Karpas-422 (cell line): ENCODE measurements around the gene SPOCK1. TPM values are rescaled to one million over a fixed set of nuclear protein-coding genes. Genes with fewer than 3 reads are reported as not detected.

ENCODE experiments used
- DNase-seq: peaks from one replicate; pipeline ENCODE4 v3.0.0-alpha.2; 2015
- H2AFZ ChIP-seq: fragments of 200-600 bp; sonication (generic); 2 replicates; pipeline ENCODE4 v1.6.1; 2014; ENCODE audit warnings: antibody characterized with exemption, low read length, mixed read lengths
- H3K27ac ChIP-seq: fragments of 200-600 bp; sonication (generic); 2 replicates; pipeline ENCODE4 v1.5.1; 2014; ENCODE audit warnings: mild to moderate bottlenecking, low read length, moderate library complexity
- H3K27me3 ChIP-seq: fragments of 200-600 bp; sonication (generic); 2 replicates; pipeline ENCODE4 v1.6.1; 2014; ENCODE audit warnings: low read length, mixed read lengths
- H3K36me3 ChIP-seq: fragments of 200-600 bp; sonication (generic); 2 replicates; pipeline ENCODE4 v1.6.1; 2014; ENCODE audit warnings: low read length, mixed read lengths; ENCODE audit not compliant: insufficient read depth
- H3K4me1 ChIP-seq: fragments of 200-600 bp; sonication (generic); 2 replicates; pipeline ENCODE4 v1.6.1; 2014; ENCODE audit warnings: mild to moderate bottlenecking, low read length, mixed read lengths
- H3K4me2 ChIP-seq: fragments of 200-600 bp; sonication (generic); 2 replicates; pipeline ENCODE4 v1.6.1; 2014; ENCODE audit warnings: low read length, low read depth, mild to moderate bottlenecking; ENCODE audit not compliant: poor library complexity, severe bottlenecking
- H3K4me3 ChIP-seq: fragments of 200-600 bp; sonication (generic); 2 replicates; pipeline ENCODE4 v1.5.1; 2014; ENCODE audit warnings: mild to moderate bottlenecking, antibody characterized with exemption, low read length, mixed read lengths
- H3K79me2 ChIP-seq: fragments of 200-600 bp; sonication (generic); 2 replicates; pipeline ENCODE4 v1.6.1; 2014; ENCODE audit warnings: mild to moderate bottlenecking, low read length, mixed read lengths
- H3K9ac ChIP-seq: fragments of 200-600 bp; sonication (generic); 2 replicates; pipeline ENCODE4 v1.6.0; 2014; ENCODE audit warnings: low read length
- H3K9me2 ChIP-seq: fragments of 200-600 bp; sonication (generic), shearing (Covaris generic); replicated peaks from 2 replicates; pipeline ENCODE4 v1.6.0; 2014; ENCODE audit warnings: mild to moderate bottlenecking, low read length, moderate library complexity; ENCODE audit not compliant: insufficient read depth
- H3K9me3 ChIP-seq: fragments of 300-700, 200-600 bp; sonication (generic); 2 replicates; pipeline ENCODE4 v1.6.1; 2014; ENCODE audit warnings: low read length, mixed read lengths
- H4K20me1 ChIP-seq: fragments of 200-600 bp; sonication (generic); 2 replicates; pipeline ENCODE4 v1.6.1; 2014; ENCODE audit warnings: mild to moderate bottlenecking, antibody characterized with exemption, low read length, low read depth; ENCODE audit not compliant: insufficient read depth
- total RNA-seq: library from RNA; depleted of rRNA; stranded (reverse); fragments of >200 nt; shearing (Covaris generic); gene quantifications from 2 replicates; pipeline ENCODE4 v1.2.3, GENCODE V29; 2014; ENCODE audit warnings: low replicate concordance

The SPOCK1 gene
- total RNA-seq, 1 experiment from 2014 or later: 1.0 TPM

GRCh38 chr5:137217599-137218200 lies 281.4 kb downstream of the SPOCK1 start:
- H3K4me1 ChIP-seq: no peaks in the 10 kb centered on the region
- H3K9me3 ChIP-seq: no peaks in the 10 kb centered on the region
- H2AFZ ChIP-seq: no peak overlapping the region
- H3K27me3 ChIP-seq: no peaks in the 10 kb centered on the region
- no peak overlapping the region for H3K9ac ChIP-seq
- no peaks in the 10 kb centered on the region for H4K20me1 ChIP-seq
- H3K4me2 ChIP-seq: no peak overlapping the region
- no peak overlapping the region for H3K4me3 ChIP-seq
- no peak for DNase-seq
- H3K9me2 ChIP-seq: no peaks in the 10 kb centered on the region
- H3K79me2 ChIP-seq: no peaks in the 10 kb centered on the region
- H3K27ac ChIP-seq: no peak overlapping the region
- no peaks in the 10 kb centered on the region for H3K36me3 ChIP-seq

GRCh38 chr5:137216976-137217598 lies 282.0 kb downstream of the SPOCK1 start:
- Histone ChIP-seq H3K9ac (no peak overlapping the region), H3K4me1 (no peaks in the 10 kb centered on the region), H3K36me3 (no peaks in the 10 kb centered on the region), H2AFZ (no peak overlapping the region), H3K79me2 (no peaks in the 10 kb centered on the region), H4K20me1 (no peaks in the 10 kb centered on the region; the same call in 1 of the 2 replicates), H3K9me3 (no peaks in the 10 kb centered on the region), H3K4me2 (no peak overlapping the region), H3K9me2 (no peaks in the 10 kb centered on the region), H3K27me3 (no peaks in the 10 kb centered on the region), H3K27ac (no peak overlapping the region), H3K4me3 (no peak overlapping the region)
- DNase-seq: no peak

- H3K4me1 ChIP-seq: no peaks in the 10 kb centered on the region
- no peaks in the 10 kb centered on the region; the same call in 1 of the 2 replicates for H4K20me1 ChIP-seq
- H3K4me3 ChIP-seq: no peak overlapping the region
- no peaks in the 10 kb centered on the region for H3K9me3 ChIP-seq
- H3K36me3 ChIP-seq: no peaks in the 10 kb centered on the region
- no peaks in the 10 kb centered on the region for H3K9me2 ChIP-seq
- DNase-seq: no peak
- H2AFZ ChIP-seq: no peak overlapping the region
- no peak overlapping the region for H3K4me2 ChIP-seq
- H3K79me2 ChIP-seq: no peaks in the 10 kb centered on the region
- H3K27ac ChIP-seq: no peak overlapping the region
- H3K9ac ChIP-seq: no peak overlapping the region
- H3K27me3 ChIP-seq: no peaks in the 10 kb centered on the region
Observed at GRCh38 chr5:137215780-137216179, 283.3 kb downstream of the SPOCK1 start.

- Histone ChIP-seq H4K20me1 (peaks cover 3% of the 10 kb centered on the region; the same call in 1 of the 2 replicates), H3K36me3 (no peaks in the 10 kb centered on the region), H3K9me3 (no peaks in the 10 kb centered on the region), H3K79me2 (no peaks in the 10 kb centered on the region), H3K4me3 (no peak overlapping the region), H3K4me1 (no peaks in the 10 kb centered on the region), H3K4me2 (no peak overlapping the region), H3K27me3 (no peaks in the 10 kb centered on the region), H2AFZ (no peak overlapping the region), H3K27ac (no peak overlapping the region), H3K9me2 (no peaks in the 10 kb centered on the region), H3K9ac (no peak overlapping the region)
- no peak for DNase-seq
Observed at GRCh38 chr5:137215261-137215660, 283.9 kb downstream of the SPOCK1 start.

- H3K79me2 ChIP-seq: no peaks in the 10 kb centered on the region
- H3K4me1 ChIP-seq: peaks cover 5% of the 10 kb centered on the region
- no peak overlapping the region for H3K4me3 ChIP-seq
- no peaks in the 10 kb centered on the region for H3K9me3 ChIP-seq
- no peaks in the 10 kb centered on the region for H3K36me3 ChIP-seq
- no peak for DNase-seq
- H3K9ac ChIP-seq: no peak overlapping the region
- no peaks in the 10 kb centered on the region for H3K9me2 ChIP-seq
- no peak overlapping the region for H3K27ac ChIP-seq
- no peak overlapping the region for H3K4me2 ChIP-seq
- H3K27me3 ChIP-seq: no peaks in the 10 kb centered on the region
- H4K20me1 ChIP-seq: peaks cover 9% of the 10 kb centered on the region; the same call in 1 of the 2 replicates
- no peak overlapping the region for H2AFZ ChIP-seq
Observed at GRCh38 chr5:137214446-137215189, 284.5 kb downstream of the SPOCK1 start.

GRCh38 chr5:137212471-137212870 lies 286.7 kb downstream of the SPOCK1 start:
- Histone ChIP-seq H3K9me3 (no peaks in the 10 kb centered on the region), H3K4me3 (no peak overlapping the region), H3K9me2 (no peaks in the 10 kb centered on the region), H3K36me3 (no peaks in the 10 kb centered on the region), H3K9ac (no peak overlapping the region), H3K27me3 (no peaks in the 10 kb centered on the region), H2AFZ (no peak overlapping the region), H3K79me2 (no peaks in the 10 kb centered on the region), H3K4me1 (peaks cover 13% of the 10 kb centered on the region), H3K27ac (no peak overlapping the region), H3K4me2 (no peak overlapping the region), H4K20me1 (peaks cover 9% of the 10 kb centered on the region; the same call in 1 of the 2 replicates)
- DNase-seq: no peak

- H2AFZ ChIP-seq: no peak overlapping the region
- H3K27ac ChIP-seq: no peak overlapping the region
- peak overlapping the region; percentile 5 for H3K4me2 ChIP-seq
- H3K79me2 ChIP-seq: no peaks in the 10 kb centered on the region
- no peaks in the 10 kb centered on the region for H3K9me3 ChIP-seq
- H3K9ac ChIP-seq: no peak overlapping the region
- no peak overlapping the region for H3K4me3 ChIP-seq
- no peaks in the 10 kb centered on the region for H3K9me2 ChIP-seq
- peaks cover 28% of the 10 kb centered on the region for H3K4me1 ChIP-seq
- peaks cover 9% of the 10 kb centered on the region; the same call in 1 of the 2 replicates for H4K20me1 ChIP-seq
- peak; percentile 74 for DNase-seq
- no peaks in the 10 kb centered on the region for H3K36me3 ChIP-seq
- H3K27me3 ChIP-seq: no peaks in the 10 kb centered on the region
Observed at GRCh38 chr5:137209232-137209809, 289.8 kb downstream of the SPOCK1 start.
